IMR-90 (cell line): ENCODE data around the gene FOSL2. TPM values are rescaled to one million over a fixed set of nuclear protein-coding genes. Genes with fewer than 3 reads are reported as not detected.

Experiments used
- ATAC-seq: fragments of 200-7000 bp; cut with Tn5 transposase; 2 replicates; pipeline ENCODE4 v1.9.1; 2020; ENCODE audit warnings: low read depth, mild to moderate bottlenecking, moderate library complexity
- BruUV-seq: library from RNA; stranded (reverse); fragments of 400-500 nt; replicated peaks from 2 replicates; lab custom pipeline; 2021; lab: Mats Ljungman, UMichigan
- CTCF ChIA-PET: fragments of 300-600 bp; formaldehyde crosslinking; extraction: SDS; loops from one replicate; lab custom pipeline; 2021; ENCODE audit warnings: antibody characterized with exemption; lab: Yijun Ruan, JAX
- POLR2A ChIA-PET: fragments of 300-600 bp; sonication (Branson Sonifier 250); formaldehyde crosslinking; loops from one replicate; lab custom pipeline; 2022; ENCODE audit warnings: antibody characterized with exemption; ENCODE audit not compliant: unreplicated experiment; lab: Charles Lee
- DNase-seq: peaks from one replicate; pipeline ENCODE4 v3.0.0; 2013
- H2AFZ ChIP-seq: replicated peaks from 2 replicates; pipeline ENCODE3; 2013; ENCODE audit warnings: low read length, mild to moderate bottlenecking; ENCODE audit not compliant: poor library complexity
- H2AK5ac ChIP-seq: 2 replicates; pipeline ENCODE4 v1.6.1; 2013; ENCODE audit warnings: low read depth, low read length, inconsistent platforms
- H2AK9ac ChIP-seq: replicated peaks from 2 replicates; pipeline ENCODE3; 2013; ENCODE audit warnings: mild to moderate bottlenecking, low read depth, low read length, moderate library complexity; ENCODE audit not compliant: poor library complexity
- H2BK120ac ChIP-seq: 2 replicates; pipeline ENCODE4 v1.6.1; 2013; ENCODE audit warnings: low read depth, low read length, inconsistent platforms
- H2BK15ac ChIP-seq: 3 replicates; pipeline ENCODE4 v1.6.1; 2013; ENCODE audit warnings: low read depth, low read length, inconsistent platforms
- H2BK20ac ChIP-seq: 2 replicates; pipeline ENCODE4 v1.6.1; 2013; ENCODE audit warnings: low read depth, mild to moderate bottlenecking, inconsistent platforms, low read length, moderate library complexity
- H2BK5ac ChIP-seq: 2 replicates; pipeline ENCODE4 v1.6.1; 2013; ENCODE audit warnings: mild to moderate bottlenecking, low read depth, low read length, inconsistent platforms; ENCODE audit not compliant: poor library complexity, severe bottlenecking
- H3K14ac ChIP-seq: replicated peaks from 2 replicates; pipeline ENCODE4 v1.6.1; 2013; ENCODE audit warnings: low read depth, low read length, inconsistent platforms
- H3K18ac ChIP-seq: 2 replicates; pipeline ENCODE4 v1.6.1; 2013; ENCODE audit warnings: low read depth, low read length, control low read depth
- H3K23ac ChIP-seq: 2 replicates; pipeline ENCODE4 v1.6.1; 2013; ENCODE audit warnings: low read depth, low read length, inconsistent platforms
- H3K27ac ChIP-seq: 2 replicates; pipeline ENCODE4 v1.5.1; 2013; ENCODE audit warnings: mild to moderate bottlenecking, control low read depth, low read length; ENCODE audit not compliant: insufficient read depth
- H3K27me3 ChIP-seq: 2 replicates; pipeline ENCODE4 v1.6.1; 2013; ENCODE audit warnings: low read length; ENCODE audit not compliant: control insufficient read depth, insufficient read depth
- H3K36me3 ChIP-seq: 2 replicates; pipeline ENCODE4 v1.6.1; 2013; ENCODE audit warnings: low read length, mixed read lengths; ENCODE audit not compliant: control insufficient read depth, insufficient read depth
- H3K4ac ChIP-seq: 2 replicates; pipeline ENCODE4 v1.6.1; 2013; ENCODE audit warnings: low read depth, low read length, inconsistent platforms
- H3K4me1 ChIP-seq: 2 replicates; pipeline ENCODE4 v1.6.1; 2013; ENCODE audit warnings: low read length, mixed read lengths; ENCODE audit not compliant: control insufficient read depth, insufficient read depth
- H3K4me2 ChIP-seq: 2 replicates; pipeline ENCODE4 v1.6.1; 2013; ENCODE audit warnings: low read depth, mild to moderate bottlenecking, control low read depth, low read length, moderate library complexity
- H3K4me3 ChIP-seq: 2 replicates; pipeline ENCODE4 v1.5.1; 2013; ENCODE audit warnings: low read depth, mild to moderate bottlenecking, control low read depth, low read length, moderate library complexity; ENCODE audit not compliant: insufficient read depth
- H3K56ac ChIP-seq: 2 replicates; pipeline ENCODE4 v1.6.1; 2013; ENCODE audit warnings: low read length, inconsistent platforms; ENCODE audit not compliant: insufficient read depth; ENCODE audit errors: extremely low read depth
- H3K79me1 ChIP-seq, 2 experiments: 2 replicates each; pipeline ENCODE4 v1.6.1; 2013; ENCODE audit warnings: low read length in 2 of 2, inconsistent platforms in 1 of 2, low read depth in 1 of 2
- H3K9ac ChIP-seq: 2 replicates; pipeline ENCODE4 v1.6.1; 2013; ENCODE audit warnings: low read depth, low read length, control low read depth
- H3K9me1 ChIP-seq: 2 replicates; pipeline ENCODE4 v1.6.1; 2013; ENCODE audit warnings: low read length, inconsistent platforms; ENCODE audit not compliant: insufficient read depth
- H3K9me3 ChIP-seq: 2 replicates; pipeline ENCODE4 v1.6.1; 2013; ENCODE audit warnings: low read length; ENCODE audit not compliant: control insufficient read depth, insufficient read depth
- H4K20me1 ChIP-seq: 2 replicates; pipeline ENCODE4 v1.6.1; 2013; ENCODE audit warnings: low read length, inconsistent platforms; ENCODE audit not compliant: insufficient read depth
- H4K5ac ChIP-seq: 2 replicates; pipeline ENCODE4 v1.6.1; 2013; ENCODE audit warnings: mild to moderate bottlenecking, low read depth, low read length, control low read depth
- H4K8ac ChIP-seq, 2 experiments: 2 replicates each; pipeline ENCODE4 v1.6.1; 2013; ENCODE audit warnings: low read depth in 2 of 2, low read length in 2 of 2, control low read depth in 1 of 2, inconsistent platforms in 1 of 2
- H4K91ac ChIP-seq: 2 replicates; pipeline ENCODE4 v1.6.1; 2013; ENCODE audit warnings: low read depth, low read length, inconsistent platforms; ENCODE audit not compliant: insufficient read depth
- CEBPB ChIP-seq: IDR thresholded peaks from 2 replicates; pipeline ENCODE4 v1.6.1; 2012; ENCODE audit warnings: low read depth, low read length, improper control_type of control experiment
- CHD1 ChIP-seq: IDR thresholded peaks from 2 replicates; pipeline ENCODE4 v1.6.1; 2012; ENCODE audit warnings: low read depth, low read length, improper control_type of control experiment
- FOS ChIP-seq: fragments of 150-350 bp; IDR thresholded peaks from 2 replicates; pipeline ENCODE4 v1.6.1; 2016; ENCODE audit warnings: low read depth, low read length
- POLR2A ChIP-seq: IDR thresholded peaks from 2 replicates; pipeline ENCODE4 v1.6.1; 2012; ENCODE audit warnings: mild to moderate bottlenecking, low read depth, low read length
- RAD21 ChIP-seq: IDR thresholded peaks from 2 replicates; pipeline ENCODE4 v1.6.1; 2012; ENCODE audit warnings: low read length, improper control_type of control experiment
- RFX5 ChIP-seq: IDR thresholded peaks from 2 replicates; pipeline ENCODE4 v1.8.0; 2012; ENCODE audit warnings: low read depth, mild to moderate bottlenecking, low read length, moderate library complexity
- USF2 ChIP-seq: fragments of 150-350 bp; IDR thresholded peaks from 2 replicates; pipeline ENCODE4 v1.6.1; 2017; ENCODE audit warnings: mild to moderate bottlenecking, antibody characterized with exemption, low read length, low read depth
- WGBS, 2 experiments: methylation state at CpG; one replicate each; pipeline versions ENCODE4 v1.1.5 to v1.1.7; 2013; ENCODE audit warnings: missing lambda C conversion rate in 2 of 2; ENCODE audit not compliant: insufficient read length in 1 of 2; ENCODE audit errors: extremely low coverage in 2 of 2; 5-methylcytosine and 5-hydroxymethylcytosine counted together
- dilution Hi-C: fragments of 300-500 bp; cut with HindIII; formaldehyde crosslinking; loops from one replicate; pipeline ENCODE4 v1.14.3; 2018; ENCODE audit warnings: low sequenced_read_pairs; ENCODE audit not compliant: unreplicated experiment
- in situ Hi-C: fragments of 300-500 bp; cut with MboI; formaldehyde crosslinking; loops from 3 replicates; pipeline ENCODE4 v1.14.3; 2019; ENCODE audit warnings: low sequenced_read_pairs, inconsistent platforms, mixed read lengths
- intact Hi-C: fragments of 100-400 bp; cut with micrococcal nuclease; formaldehyde crosslinking; loops from 2 replicates; pipeline ENCODE4 v1.10.0; 2022
- polyA plus RNA-seq, 3 experiments: library from polyadenylated mRNA; depleted of rRNA; stranded (reverse); fragments of >200 nt; gene quantifications; 2 replicates each; pipeline ENCODE4 v1.2.3, GENCODE V29; 2012; ENCODE audit warnings: low replicate concordance in 1 of 3
- total RNA-seq: library from RNA; depleted of rRNA; stranded (reverse); fragments of >200 nt; gene quantifications from 2 replicates; pipeline ENCODE4 v1.2.3, GENCODE V29; 2012

The FOSL2 gene
- total and polyA plus RNA-seq, 2 of the 4 experiments (the other 2 are of a cell fraction), result 31.4 to 46.3 TPM

GRCh38 chr2:28433215-28433614 lies 40.6 kb downstream of the FOSL2 start:
- intact Hi-C loops, result no loop called here
- Histone ChIP-seq H3K23ac (no peak overlapping the region), H2AK5ac (no peak overlapping the region), H3K56ac (no peak overlapping the region), H2BK120ac (no peak overlapping the region), H4K91ac (no peak overlapping the region), H3K4me2 (no peak overlapping the region), H3K9ac (no peak overlapping the region), H2BK20ac (no peak overlapping the region), H4K5ac (no peak overlapping the region), H3K14ac (no peak overlapping the region), H3K36me3 (no peaks in the 10 kb centered on the region), H2AFZ (no peak overlapping the region), H3K27me3 (no peaks in the 10 kb centered on the region), H3K4ac (no peak overlapping the region), H3K4me3 (no peak overlapping the region), H2AK9ac (no peak overlapping the region), H2BK15ac (no peak overlapping the region), H3K9me3 (peaks cover 5% of the 10 kb centered on the region), H3K9me1 (no peaks in the 10 kb centered on the region), H4K20me1 (no peaks in the 10 kb centered on the region), H3K4me1 (peaks cover 1% of the 10 kb centered on the region), H2BK5ac (no peak overlapping the region), H3K27ac (no peak overlapping the region), H3K79me1 (no peaks in the 10 kb centered on the region), H3K18ac (no peak overlapping the region), H4K8ac (no peak overlapping the region)
- DNase-seq (no peak), ATAC-seq (no peak)
- no TSS peak for BruUV-seq
- POLR2A ChIA-PET, result no interaction called here
- CTCF ChIA-PET, result no interaction called here
- in situ Hi-C loops, result no loop called here
- dilution Hi-C loops, result no loop called here
- TF ChIP-seq CHD1 (no peak), RAD21 (no peak), POLR2A (no peak), RFX5 (no peak), CEBPB (no peak), USF2 (no peak), FOS (no peak)
- WGBS, 2 experiments, result no CpG with 5 or more reads among the region's 2 CpGs
